Measurements from ENCODE around the gene NRXN2.

The NRXN2 gene

DNA sequence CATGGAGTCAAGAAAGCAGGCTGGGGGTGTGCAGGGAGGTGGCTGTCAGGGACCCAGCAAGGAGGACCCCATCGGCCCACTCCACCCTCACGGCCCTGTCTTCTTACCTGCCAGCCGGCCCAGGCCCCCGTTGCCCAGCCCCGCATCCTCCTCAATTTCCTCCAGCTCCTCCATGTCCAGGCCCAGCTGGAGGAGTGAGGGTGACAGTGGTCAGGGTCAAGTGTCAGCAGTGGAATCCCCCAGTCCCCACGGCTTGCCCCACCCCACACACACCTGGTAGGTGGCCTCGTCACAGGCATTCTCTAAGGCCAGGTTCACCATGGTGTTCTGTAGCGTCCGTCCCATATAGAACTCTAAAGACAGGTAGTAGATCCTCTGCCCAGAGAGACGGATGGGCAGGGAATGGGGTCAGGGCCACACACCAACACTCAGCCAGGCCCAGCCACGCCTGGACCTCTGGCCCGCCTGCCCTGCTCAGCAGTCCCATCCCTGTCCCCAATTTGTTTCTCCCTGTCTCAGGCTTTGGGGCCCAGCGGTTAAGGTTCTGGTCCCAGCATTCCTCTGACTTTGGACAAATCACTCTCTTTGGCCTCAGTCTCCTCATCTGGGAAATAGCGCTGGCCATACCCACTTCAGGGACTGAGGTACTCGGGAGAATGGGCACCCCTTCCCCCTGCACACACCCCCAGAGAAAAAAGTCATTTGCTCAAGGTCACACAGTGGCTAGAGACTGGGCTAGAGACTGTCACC lies 35.5 kb upstream of the NRXN2 start:
- DNase-seq = no peak

DNA sequence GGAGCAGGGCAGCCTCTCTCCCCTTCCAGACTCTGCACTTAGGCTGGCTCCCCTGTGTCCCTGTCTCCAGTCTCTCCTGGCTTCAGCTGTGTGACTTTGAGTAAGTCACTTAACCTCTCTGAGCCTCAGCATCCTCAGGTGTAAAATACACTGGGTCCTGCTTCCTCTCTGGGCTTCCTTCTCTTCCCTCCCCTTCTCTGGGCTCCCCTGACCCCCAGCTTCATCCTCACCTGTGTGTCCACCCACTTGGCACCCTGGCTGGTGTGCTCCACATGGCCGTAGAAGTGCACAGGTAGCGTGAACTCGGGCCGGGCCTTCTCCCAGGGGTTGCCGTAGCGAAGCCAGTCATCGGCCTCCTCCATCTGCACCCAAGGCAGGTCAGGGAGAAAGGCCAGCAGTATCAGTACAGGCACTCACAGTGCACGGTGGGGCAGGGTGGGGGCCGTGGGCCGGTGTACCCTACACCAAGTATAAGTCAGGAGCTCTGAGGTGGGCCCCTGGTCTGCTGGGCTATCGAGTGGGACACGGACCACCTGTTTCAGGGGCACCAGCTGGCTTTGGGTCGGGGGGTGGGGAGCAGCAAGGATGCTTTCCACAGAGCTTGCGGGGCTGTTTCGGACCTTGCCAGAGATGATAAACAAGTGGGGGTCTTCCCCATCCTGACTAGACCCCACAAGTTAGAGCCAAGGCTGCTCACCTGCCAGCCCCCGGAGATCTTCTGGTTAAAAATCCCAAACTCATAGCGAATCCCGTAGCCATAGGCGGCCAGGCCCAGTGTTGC lies 34.7 kb upstream of the NRXN2 start:
- no peak for DNase-seq

DNA sequence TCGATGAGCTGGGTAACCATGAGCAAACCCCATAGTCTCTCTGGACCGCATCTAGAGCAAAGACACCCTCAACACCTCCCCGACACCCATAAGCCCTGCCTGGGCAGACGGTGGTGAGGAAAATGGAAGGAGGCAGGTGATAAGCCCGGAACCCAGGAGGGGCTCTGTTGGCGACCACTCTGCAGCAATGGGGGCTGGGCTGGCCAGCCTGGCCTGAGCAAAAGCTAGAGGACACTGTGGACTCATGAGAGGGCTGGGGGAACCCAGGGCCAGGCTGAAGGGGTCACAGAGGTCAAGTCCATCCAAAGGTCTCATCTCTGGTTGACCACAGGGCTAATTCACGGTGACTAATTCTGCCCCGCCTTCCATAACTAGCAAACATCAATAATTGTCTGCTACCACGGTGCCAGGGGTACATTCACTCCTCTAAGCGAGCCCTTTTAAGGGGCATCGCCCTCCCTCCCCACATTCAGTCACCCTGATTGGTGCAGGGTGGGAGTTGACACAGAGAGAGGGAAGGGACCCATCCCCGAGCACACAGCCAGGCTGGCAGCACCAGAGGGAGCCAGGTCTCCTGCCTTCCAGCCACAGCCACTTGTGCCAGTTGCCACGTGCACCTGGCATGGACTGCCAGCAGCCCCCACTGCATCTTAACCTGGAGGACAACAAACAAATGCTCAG lies 32.8 kb upstream of the NRXN2 start:
- no peak for DNase-seq

DNA sequence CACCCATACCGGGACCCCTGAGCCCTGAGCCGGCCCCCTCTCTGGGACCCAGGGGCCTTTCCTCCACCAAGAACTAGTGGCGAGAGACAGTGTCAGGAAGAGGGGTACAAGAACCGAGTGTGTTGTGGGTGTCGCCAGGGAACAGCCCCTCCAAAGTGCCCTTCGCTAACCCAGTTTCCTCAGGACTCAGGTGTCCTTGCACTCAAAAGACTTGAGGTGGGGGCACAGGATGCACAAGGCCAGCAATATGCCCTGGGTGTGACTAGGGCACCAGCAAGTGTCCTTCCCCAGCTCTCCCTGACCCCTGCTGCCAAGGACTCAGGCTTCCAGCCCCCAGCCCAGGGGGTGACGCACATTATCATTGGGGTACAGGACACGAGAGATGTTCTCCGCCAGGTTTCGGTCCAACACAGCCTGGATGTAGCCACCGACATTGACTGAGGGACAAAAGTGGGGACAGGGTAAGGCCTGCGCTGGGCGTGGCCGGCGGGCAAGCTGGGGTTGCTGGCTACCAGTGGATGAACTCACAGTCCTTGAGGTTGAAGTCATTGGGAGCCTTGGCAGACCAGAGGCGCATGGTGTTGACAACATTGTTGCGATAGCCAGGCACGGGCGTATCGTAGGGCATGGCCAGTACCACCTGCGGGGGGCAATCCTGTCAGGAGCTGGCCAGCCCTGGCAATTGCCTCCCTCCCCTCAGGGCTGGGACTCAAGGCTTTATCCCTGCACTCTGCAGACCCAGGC lies 32.1 kb upstream of the NRXN2 start:
- DNase-seq = no peak

DNA sequence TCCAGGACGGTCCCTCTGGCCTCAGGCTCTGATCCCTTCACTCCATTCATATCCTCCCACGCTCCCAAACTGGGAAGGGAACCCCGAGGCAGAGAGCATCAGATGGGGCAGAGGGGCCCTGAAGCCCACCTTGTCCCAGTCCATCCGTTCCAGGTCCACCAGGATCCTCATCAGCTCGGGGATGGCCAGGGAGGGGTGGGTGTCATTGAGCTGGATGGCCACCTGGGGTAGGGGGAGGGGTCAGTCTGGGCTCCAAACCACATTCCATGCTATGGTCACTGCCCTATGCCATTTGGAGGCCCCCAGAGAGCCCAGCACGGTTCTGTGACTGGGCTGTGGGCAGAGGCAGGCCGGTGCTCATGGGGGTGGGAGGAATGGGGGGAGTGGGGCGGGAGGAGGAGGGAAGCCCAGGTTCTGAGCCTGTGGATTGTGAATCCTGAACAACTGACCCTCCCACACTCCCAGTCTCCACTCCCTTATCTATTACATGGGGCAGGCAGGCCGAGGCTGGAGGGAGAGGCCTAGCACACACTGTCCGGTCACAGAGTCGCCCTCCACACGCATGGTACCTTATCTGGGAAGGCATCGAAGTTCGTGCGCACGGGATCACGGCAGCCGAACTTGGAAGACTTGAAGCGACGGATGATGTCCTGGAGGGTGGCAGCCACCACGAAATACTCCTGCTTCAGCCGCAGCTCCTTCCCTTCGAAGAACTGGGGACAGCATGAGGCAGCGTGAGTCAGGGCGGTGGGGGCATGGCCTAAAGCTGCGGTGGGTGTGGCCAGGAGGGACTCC lies 31.3 kb upstream of the NRXN2 start:
- no peak for DNase-seq

DNA sequence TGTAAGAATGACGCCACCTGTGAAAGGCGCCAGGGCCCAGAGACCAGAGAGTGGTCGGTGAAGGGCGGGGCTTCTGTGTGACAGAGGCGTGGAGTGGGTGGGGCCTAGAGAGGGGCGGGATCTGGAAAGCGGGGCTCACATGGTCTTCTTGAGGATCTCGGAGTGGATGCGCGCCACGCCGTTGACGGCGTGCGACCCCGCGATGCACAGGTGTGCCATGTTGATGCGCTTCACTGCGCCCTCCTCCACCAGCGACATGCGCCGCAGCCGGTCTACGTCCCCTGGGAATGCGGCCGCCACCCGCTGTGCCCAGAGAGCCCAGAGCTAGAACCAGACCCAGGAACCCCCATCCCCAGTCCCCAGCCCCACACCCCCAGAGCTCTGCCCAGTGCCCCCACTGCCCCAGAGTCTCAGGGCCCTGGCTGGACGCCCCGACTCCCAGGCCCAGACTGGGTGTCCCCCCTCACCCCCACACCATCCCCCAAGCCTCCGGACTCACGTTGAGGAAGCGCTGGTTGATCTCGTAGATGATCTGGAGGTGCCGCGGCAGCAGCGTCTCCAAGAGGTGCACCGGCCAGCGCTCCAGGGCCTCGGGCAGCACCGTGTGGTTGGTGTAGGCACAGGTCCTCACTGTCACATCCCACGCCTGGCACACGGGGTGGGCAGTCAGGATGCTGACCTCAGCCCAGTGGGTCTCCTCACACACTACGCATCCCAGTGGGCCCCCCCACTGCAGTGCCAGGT lies 30.6 kb upstream of the NRXN2 start:
- DNase-seq = no peak

DNA sequence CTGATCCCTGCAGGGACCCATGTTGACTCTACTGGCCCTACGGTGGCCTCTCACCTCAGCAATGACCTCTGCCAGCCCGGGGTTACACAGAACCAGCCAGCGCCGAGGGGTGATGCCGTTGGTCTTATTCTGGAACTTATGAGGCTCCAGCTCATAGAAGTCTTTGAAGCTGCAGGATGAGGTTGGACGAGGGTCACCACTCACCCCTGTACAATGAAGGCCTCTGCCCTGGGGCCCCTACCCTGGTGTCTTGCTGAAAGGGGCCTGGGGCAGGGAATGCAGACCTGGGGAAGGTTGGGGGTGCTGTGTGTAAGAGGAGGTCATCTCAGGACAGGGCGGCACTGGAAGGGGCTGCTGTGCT lies 30.0 kb upstream of the NRXN2 start:
- no peak for DNase-seq

DNA sequence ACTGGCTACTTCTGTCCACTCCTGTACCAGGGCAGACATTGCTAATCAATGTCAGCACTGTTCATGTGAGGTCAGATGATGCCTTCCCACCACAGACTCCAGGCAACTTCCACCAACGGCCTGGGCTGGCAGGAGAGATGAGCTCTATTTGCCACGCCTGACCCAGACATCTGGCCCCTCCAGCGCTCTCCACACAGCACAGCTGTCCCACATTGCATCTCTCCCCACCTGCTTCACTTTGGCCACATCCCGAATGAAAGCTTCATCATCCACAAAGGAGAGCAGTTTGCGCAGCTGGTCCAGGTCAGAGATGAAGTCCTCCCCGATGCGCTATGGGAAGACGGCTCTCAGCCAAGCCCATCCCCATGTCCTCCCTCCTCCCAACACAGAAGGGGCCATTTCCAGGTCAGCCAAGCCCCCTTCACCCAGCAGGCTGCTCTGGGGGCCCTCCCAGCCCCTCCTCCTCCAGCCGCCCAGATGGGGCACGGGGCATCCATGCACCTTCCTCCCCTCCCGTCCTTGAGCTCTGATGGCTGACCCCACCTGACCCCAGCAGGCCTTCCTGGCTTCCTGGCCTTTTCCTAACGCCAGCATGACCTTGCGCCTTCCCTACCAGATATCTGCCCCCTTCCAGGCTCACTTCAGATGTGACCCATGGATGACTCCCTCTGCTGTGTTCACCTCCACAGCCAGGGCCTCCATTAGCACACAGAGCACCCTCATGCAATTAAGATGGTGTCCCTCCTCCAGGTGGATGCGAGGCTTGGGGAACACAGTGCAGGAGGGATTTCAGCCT lies 29.4 kb upstream of the NRXN2 start:
- DNase-seq = no peak

DNA sequence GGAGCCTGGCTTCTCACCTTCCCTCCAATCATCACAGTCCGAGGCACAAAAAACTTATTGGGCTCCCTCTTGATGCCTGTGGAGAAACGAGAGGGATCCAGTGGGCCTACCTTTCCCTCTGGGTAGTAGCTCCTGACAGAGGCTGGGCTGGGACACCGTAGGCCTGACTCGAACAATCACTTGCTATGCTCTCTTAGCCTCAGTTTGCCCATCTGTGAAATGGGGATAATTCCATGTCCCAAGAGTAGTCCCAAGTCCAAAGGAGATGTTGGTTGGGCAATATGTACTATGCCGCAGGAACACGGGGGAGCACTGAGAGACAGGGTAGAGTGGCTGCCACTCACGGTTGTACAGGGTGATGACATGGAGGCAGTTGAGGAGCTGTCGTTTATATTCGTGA lies 28.6 kb upstream of the NRXN2 start:
- DNase-seq = no peak

DNA sequence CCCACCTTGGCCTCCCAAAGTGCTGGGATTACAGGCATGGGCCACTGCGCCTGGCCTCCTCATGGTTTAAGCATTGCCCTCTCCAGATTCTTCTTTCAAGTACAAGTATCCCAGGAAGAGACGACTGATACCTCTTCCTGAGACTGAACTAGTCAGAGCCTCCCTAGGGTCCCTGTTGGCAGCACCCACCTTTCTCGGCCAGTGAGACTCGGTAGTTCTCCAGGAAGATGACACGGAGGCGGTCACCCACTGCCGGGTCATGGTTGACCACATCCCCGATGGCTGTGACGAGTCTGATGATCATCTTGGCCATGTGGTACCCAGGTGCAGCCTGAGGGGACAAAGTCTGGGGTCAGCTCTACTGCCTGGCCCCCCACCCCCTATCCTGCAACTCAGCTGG lies 28.1 kb upstream of the NRXN2 start:
- no peak for DNase-seq

DNA sequence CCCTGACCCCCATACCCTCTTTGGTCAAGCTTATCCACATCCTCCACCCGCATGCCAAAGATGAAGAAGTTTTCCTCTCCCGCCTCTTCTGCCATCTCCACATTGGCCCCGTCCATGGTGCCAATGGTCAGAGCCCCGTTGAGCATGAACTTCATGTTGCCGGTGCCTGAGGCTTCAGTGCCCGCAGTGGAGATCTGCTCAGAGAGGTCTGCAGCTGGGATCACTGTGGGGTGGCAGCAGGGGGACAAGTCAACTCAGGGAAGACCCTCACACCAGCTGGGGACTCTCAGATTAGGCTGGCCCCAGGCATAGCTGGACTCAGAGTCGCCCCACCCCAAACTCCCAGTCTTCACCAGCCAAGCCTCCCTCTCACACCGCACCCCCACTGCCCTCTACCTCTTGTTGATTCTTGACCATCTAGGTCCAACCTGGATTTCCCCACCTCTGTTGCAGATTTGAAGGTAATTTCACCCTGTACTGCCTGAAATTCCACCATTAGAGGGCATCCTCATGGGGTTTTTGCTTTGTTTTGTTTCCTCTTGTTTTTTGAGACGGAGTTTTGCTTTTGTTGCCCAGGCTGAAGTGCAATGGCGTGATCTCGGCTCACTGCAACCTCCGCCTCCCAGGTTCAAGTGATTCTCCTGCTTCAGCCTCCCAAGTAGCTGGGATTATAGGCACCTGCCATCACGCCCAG lies 27.5 kb upstream of the NRXN2 start:
- no peak for DNase-seq

DNA sequence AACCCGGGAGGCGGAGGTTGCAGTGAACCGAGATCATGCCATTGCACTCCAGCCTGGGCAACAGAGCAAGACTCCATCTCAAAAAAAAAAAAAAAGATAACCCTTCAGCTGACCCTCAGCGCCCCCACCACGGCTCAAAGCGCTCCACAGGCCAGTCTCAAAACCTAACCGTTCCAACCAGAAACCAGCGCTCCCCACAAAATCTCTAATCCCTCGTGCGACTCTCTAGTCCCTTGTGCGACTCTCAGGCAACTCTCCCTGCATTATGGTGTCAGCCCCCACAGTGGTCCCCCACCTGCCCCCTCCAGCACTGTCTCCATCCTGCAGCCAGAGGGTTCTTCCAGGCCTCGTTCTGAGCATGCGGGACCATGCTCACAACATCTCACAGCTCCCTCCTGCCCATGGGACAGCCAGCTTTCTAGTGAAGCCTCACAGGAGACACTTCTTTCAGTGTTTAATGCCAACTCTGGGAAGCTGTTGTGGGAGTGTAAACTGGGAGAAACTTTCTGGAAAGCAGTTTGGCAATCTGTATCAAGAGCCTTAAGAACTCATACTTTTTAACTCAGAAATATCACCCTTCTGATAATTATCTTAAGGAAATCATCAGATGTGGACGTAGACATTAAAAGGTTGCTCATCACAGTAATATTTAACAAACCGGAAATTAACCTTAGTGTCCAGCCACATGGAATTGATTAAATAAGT lies 25.1 kb upstream of the NRXN2 start:
- peak; percentile 87 for DNase-seq

DNA sequence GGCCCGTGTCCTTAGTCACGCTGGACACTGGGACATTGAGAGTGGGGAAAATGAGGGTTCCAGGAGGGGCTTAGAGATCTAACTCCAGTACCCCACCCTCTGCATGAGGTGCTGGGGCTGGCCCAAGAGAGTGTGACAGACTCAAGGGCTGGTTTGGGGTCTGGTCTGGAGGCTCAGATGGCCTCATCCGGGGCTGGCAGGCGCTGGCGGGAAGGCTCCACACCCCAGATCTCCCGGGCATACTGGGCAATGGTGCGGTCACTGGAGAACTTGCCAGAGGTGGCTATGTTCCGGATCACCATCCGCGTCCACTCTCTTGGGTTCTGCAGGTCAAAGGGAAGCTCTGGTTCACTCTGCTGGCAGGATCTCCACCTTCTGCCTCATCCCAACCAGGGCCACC lies 23.5 kb upstream of the NRXN2 start:
- DNase-seq = no peak

DNA sequence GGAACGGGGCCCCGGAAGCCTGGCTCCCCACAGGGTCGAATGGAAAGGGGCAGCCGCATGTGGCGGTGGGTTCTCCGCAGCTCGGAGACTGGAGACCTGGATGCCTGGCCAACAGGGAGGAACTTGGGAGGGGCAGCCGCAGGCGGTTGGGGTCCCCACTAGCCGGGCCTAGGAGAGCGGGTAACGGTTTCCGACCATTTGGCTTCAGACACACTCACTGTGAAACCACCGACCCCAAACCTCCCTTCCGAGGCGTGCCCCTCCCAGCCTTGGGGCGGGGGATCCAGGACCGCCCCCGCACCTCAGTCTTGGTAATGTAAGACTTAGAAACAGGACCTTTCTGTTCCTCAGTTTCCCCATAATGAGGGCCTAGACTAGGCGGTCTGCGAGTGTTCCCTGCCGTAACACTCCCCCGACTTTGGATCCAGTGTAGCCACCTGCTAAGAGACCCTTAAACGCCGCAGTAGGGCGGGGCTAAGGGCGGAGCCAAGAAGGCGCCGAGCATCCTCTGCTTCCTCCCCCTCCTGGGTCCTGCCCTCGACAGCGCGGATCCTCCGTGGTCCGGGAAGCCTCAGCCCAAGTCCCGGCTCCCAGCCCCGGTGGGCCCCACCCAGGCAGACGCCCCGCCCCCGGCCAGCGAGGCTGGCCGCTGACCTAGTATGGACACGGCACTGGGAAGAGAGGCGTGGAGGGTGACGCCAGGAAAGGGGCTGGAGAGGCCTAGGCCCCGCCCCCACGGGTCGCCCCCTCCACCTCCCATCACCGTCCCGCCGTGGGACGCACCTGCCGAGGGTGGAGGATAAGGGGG lies 22.7 kb upstream of the NRXN2 start:
- peak; percentile 17 for DNase-seq

DNA sequence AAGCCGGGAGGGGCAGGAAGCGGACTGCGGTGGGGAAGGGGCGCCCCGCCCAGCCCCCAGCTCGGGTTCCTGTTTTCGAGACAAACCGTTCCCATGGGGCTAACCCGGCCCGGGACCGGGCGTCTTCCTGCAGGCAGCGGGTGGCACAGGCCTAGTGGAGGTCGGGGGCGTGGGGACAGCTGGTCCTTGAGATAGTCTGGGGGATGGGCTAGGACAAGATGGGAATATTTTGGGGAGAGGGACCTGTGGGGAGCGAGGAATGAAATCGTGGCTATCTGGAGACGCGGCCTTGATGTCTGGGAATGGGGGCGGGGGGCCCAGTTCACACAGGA lies 22.2 kb upstream of the NRXN2 start:
- DNase-seq = no peak

DNA sequence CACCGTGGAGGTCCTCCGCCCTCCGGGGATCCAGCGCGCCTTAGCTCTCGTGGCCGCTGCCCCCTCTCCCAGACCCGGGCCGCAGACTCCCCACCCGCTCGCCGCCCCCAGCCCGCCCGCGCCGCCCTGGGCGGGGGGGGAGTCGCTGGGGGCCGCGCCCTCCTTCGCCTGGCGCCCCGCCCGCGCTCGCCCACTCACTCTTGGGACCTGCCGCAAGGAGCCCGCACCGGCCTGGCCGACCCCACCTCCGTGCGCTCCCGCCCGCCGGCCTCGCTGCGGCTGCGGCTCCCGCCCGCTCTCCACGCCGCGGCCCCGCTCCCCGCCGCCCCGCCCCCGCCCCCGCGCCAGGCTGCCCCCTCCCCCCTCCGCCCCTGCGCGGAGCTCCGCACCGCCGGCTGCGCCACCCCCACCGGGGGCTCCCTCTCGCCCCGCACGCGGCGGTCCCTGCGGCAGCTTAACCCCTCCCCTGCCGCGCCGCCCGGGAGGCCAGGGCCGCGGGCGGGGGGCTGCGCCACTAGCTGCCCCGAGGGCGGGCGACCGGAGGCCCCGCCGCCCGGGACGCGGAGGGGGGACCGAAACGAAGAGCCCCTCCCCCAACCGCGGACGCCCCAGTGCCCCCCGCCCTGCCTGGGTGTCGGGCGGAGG lies 21.7 kb upstream of the NRXN2 start:
- DNase-seq = no peak

DNA sequence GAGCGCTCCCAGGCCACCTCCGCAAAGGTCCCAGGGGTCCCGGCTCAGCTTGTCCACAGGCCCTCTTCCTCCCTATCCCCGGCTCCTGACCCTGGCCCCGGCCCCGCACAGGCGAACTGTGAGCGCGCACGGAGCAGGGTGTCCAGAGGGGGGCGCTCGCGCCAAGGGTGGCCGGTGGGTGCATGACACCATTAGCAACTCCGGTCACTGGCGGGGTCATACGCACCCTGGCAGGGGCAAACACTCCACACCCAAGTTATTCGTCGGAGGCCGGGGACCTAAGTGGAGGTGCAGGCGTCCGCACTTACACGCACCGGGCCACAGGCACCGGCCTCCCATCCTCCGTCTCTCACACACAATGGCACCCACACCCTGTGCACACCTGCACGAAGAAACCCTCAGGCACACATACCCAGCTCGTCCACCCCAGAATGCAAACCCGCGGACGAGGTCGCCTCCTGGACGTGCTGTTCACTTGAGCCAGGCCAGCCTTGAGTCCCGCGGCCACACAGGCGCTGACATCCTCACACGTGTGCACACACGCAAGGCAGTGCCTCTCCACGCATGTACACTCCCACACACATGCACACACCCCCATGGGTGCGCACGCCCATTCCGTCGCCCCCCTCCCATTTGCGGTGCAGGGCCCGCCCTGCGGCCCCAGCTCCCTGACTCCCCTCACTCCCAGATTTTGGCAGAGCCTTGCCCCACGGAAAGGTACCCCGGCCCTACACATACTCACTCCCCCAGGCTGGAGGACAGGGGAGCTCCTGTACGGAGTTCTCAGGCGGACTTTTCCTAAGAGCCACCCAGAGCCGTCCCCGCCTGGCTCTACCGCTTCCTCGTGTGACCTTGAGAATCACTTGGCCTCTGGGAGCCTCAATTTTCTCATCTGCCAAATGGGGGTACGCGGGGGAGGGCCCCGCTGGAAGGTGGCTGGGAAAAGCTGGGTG lies 20.9 kb upstream of the NRXN2 start, which contains the start of gene RASGRP2:
TSS of gene RASGRP2 (minus strand) at position 552 of the 953 bp plus-strand sequence. CDS start 1,276 bp downstream, outside the sequence.
- no peak for DNase-seq
